CD4-positive, alpha-beta T cell treated with Interleukin-6 for 4 hours (primary cell): ENCODE results near the gene UBASH3B.
"Not testable (repeated sequence)": the region's sequence is repeated elsewhere in the genome, so short reads cannot be mapped to it uniquely, and the experiment has no call there.

Experiments
- DNase-seq: peaks from one replicate; pipeline ENCODE4 v3.0.0-alpha.2; 2020; ENCODE audit warnings: mixed read lengths

Gene UBASH3B

GRCh38 chr11:122821169-122821568, 165.6 kb downstream of the UBASH3B start:
- no peak for DNase-seq

DNA sequence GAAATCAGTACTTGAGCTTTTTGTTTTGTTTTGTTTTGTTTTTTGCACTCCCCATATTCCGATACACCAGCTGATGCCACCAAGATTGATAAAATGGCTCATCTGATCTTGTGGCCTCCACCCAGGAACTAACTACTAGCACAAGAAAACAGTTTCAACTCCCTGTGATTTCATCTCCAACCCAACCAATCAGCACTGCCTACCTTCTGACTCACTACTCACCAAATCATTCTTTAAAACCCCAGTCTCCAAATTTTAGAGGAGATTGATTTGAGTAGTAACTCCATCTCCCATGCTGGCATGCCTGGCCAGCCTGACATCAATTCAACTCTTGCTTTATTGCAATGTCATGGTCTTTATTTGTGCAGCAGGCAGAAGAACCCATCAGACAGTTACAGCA, 166.7 kb downstream of the UBASH3B start:
- DNase-seq = no peak

DNA sequence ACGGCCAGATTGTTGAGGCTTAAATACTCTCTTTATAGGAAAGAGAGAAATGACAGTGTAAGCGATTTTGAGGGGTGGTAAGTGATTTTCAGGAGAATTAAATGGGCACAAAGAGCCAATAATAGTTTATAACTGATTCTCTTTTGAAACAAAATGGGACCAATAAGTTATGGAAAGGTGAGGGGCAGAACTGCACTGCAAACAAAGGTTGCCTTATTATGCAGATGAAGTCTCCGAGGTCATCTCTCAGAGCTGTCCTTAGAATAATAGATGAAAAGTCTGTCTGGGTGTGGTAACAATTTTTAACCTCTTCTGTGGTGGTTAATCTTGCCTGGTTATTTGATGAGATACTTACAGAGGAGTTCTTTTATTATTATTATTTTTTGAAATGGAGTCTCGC, 168.0 kb downstream of the UBASH3B start:
- no peak for DNase-seq

- not testable (repeated sequence) for DNase-seq
These were observed 173.8 kb downstream of the UBASH3B start for GRCh38 chr11:122829371-122829770.

GRCh38 chr11:122832297-122832696, 176.8 kb downstream of the UBASH3B start:
- not testable (repeated sequence) for DNase-seq

- no peak for DNase-seq
These were observed 177.4 kb downstream of the UBASH3B start for GRCh38 chr11:122832721-122833470.

- no peak for DNase-seq
These were observed 178.4 kb downstream of the UBASH3B start for GRCh38 chr11:122833846-122834464.

DNA sequence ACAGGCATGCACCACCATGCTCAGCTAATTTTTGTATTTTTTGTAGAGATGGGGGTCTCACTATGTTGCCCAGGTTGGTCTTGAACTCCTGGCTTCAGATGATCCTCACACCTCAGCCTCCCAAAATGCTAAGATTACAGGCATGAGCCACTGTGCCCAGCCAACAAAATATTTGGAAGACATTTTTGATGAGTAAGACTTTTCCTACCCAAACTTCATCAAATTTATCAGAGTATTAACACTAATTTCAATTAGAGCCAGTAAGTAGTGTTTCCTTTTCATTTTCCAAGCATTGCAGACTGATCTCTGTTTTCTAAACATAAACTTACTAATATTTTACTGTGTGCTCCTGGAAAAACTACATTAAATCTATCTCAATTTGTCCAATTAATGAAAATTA, 181.4 kb downstream of the UBASH3B start:
- no peak for DNase-seq

GRCh38 chr11:122837528-122838346, 182.2 kb downstream of the UBASH3B start:
- no peak for DNase-seq

DNA sequence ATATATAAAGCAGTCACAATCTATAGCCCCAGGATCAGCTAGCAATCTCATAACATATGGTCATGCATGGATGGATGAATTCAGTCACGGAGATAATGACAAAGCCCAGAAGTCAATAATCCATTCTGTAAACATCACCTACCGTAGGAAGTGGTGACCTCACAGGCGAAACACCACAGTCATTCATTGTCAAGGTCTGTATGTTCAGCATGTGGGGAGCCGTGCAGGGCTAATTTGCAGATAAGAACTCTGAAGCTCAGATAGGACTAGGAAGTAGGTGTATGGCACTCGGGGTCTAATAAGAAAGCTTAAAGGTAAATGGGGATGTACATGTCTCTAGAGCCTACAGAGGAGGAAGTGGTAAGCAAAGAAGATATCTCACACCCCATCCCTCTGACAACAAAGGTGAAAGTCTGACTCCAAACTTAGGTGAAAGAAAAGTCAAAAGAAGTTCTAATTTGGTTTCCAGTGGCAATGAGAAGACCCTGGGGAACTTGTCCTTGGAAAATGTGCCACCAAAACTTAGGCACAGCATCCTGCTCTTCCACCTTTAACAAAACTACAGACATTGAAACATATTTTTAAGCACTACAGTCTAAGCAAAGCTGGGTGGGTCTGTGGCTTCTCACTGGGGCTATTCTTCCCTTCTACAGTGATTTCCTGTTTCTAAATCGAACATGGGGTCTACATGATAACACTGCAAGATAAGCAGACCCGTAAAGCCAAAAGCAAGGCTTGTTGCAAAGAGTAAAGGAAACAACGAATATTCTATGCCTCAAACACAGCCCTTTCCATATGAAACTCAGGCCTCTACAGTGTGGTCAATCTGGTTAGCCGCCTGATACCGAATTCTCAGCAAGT, 188.0 kb downstream of the UBASH3B start:
- DNase-seq = peak; percentile 40

DNA sequence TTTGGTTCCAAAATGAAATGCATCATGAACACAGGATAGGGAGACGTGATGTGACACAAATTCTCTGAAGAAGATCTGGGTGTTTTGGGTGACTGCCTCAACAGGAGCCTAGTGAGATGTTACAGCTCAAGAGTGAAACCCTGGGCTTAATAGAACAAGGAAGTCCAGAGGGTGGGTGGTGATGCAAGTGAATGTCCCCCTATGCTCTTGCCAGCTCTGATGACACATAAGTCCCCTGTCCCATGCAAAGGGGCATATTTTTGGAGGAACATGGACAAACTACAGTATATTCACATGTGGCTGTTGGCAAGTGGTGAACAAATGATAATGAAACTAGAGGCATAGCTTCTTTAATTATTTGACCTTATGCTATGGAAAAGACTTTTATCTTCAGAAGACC, 191.9 kb downstream of the UBASH3B start:
- DNase-seq = no peak

DNA sequence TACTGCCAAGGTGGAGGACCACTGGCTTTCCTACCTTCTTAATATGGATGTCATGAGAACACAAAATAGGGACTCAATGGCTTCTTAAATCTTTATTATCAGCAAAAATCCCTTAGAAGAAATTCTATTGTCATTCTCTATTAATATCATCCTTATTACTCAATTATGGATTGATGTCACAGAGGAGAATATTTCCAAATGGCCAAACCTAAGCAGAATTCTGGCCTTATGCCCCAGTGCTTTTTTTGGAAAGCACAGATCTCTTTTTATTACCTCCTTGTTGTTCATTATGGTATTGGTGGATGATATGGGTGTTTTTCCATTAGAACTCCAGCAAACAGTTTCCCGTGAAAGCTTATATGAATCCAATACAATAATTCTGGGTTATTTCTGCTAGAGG, 192.7 kb downstream of the UBASH3B start:
- no peak for DNase-seq

GRCh38 chr11:122850076-122850631, 194.6 kb downstream of the UBASH3B start:
- no peak for DNase-seq

- DNase-seq = peak; percentile 36
These were observed 195.9 kb downstream of the UBASH3B start for GRCh38 chr11:122851366-122851966.

DNA sequence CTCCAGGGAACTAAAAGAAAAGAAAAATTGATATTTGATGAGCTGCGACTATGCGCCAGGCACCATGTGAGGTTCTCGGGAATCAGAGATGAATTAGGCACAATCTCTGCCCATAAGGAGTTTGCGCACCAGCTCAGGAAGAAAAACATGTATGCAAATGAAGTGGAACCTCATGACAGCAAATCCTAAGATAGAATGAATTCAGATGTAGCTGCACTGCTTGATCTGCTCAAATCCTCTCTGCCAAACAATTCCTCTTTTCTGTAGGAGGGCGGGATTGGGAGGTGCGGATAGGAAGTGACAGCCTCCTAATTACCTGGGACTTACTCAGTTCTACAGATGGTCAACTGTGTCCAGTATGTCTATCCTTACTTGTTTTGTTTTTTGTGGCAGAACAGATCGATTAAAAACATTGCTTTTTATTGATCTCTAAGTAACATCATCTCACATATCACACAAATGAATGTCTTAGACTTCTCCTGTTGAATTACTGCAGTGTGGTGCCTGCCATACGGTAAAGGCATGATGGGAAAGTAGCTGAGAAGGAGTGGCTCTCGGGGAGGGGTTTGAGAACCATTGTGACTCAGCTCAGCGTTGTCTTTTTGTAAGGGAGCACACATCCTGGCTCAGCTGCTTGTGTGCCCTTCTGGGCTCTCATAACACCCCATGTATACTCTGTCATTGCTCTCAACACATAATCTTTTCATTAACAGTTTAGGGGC, 196.7 kb downstream of the UBASH3B start:
- peak; percentile 64 for DNase-seq

DNA sequence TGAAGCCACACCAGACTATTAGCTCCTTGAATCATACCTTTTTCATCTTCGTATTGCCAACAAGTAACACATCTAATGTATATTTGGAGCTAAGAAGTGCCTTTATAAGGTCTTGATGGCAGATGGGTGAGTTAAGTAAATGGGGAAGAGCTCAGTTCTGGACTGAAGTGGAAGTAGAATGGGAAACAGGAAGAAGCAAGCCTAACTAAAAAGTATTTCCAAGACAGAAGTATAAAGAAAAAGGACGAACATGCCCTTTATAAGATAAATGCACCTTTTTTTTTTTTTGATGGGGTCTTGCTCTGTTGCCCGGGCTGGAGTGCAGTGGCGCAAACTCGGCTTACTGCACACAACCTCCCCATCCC, 197.3 kb downstream of the UBASH3B start:
- no peak for DNase-seq

DNA sequence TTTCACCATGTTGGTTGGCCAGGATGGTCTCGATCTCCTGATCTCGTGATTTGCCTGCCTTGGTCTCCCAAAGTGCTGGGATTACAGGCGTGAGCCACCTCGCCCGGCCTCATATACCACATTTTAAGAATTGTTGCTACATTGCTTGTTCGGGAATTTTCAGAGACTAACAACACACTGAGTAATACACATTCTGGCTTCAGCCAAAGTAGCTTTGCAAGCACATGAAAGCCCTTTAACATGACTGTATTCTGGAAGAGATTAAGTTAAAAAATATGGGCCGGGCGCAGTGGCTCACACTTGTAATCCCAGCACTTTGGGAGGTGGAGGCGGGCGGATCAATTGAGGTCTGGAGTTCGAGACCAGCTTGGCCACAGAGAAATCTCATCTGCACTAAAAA, 197.7 kb downstream of the UBASH3B start:
- no peak for DNase-seq

GRCh38 chr11:122853971-122854446, 198.5 kb downstream of the UBASH3B start:
- DNase-seq = peak; percentile 66

- DNase-seq = no peak
These were observed 206.1 kb downstream of the UBASH3B start for GRCh38 chr11:122861631-122862030.

DNA sequence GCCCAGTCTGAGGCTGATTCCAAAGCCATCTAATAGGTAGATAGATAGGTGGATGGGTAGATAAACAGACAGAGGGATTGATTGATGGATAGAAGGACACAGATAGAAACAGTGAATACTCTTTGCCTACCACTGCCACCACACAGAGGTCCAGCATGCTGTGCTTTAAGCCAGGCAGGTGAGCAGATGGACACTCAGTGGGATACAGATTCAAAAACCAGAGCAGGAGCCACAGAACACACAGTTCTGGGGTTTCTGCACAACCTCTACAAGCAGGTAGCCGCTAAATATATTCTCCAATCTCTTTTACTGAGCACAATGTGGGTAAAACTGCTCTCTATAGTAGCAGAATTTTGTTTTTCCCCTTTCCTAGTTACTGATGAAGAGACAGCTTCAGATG, 206.6 kb downstream of the UBASH3B start:
- DNase-seq = no peak

GRCh38 chr11:122863154-122863553, 207.6 kb downstream of the UBASH3B start:
- not testable (repeated sequence) for DNase-seq
